ENCODE measurements around the gene GIMAP2. TPM values are rescaled to one million over a fixed set of nuclear protein-coding genes. Genes with fewer than 3 reads are reported as not detected.
"Not testable (repeated sequence)": the region's sequence is repeated elsewhere in the genome, so short reads cannot be mapped to it uniquely, and the experiment has no call there.

Gene GIMAP2
- total RNA-seq, 1 donor from 2014 or later, result not detected

DNA sequence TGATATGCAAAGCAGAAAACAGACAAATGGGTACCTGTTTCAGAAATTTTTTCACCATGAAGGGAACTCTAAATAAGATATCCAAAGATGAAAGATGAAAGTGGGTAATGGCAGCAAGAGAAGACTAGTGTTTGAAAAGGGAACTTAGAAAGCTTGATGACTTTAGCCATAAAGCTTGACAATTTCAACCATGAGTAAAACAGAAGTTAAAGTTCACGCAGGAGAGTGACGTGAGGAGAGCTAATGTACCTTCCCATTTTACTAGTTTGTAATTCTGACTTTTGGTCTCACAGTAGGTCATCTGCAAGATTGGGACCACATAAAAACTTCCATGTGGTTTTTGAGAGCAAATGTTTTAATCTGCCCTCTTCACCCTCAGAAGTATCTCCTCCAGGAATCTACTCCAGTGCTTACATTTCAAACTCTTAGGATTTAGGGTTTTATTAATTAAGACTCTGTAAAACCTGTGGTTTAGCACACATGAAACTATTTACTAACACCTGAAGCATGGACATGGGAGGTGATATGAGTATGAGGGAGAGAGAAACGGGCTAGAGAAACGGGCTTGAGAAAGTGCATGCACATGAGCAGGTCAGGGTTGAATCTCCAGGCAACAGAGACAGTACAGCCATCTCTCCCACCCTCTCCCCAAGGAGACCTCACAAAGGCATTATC lies 24.4 kb upstream of the GIMAP2 start:
- H3K4me1 Mint-ChIP-seq, result no peaks in the 10 kb centered on the region
- Histone ChIP-seq H3K27ac (no peak overlapping the region), H3K9me3 (ENCODE audit: low read depth) (no peaks in the 10 kb centered on the region), H3K4me1 (no peaks in the 10 kb centered on the region), H3F3A (ENCODE audit: low read depth) (no peaks in the 10 kb centered on the region), H3K27me3 (peaks cover 42% of the 10 kb centered on the region), H3K4me2 (no peak overlapping the region), H4K20me1 (ENCODE audit: low read depth) (no peaks in the 10 kb centered on the region), H2AFZ (replicated peaks) (no peak overlapping the region), H3K9ac (no peak overlapping the region), H3K4me3 (no peak overlapping the region), H3K36me3 (no peaks in the 10 kb centered on the region), H3K79me2 (ENCODE audit: low read depth) (no peaks in the 10 kb centered on the region)
- H3K27ac Mint-ChIP-seq, result no peak overlapping the region
- H3K4me3 Mint-ChIP-seq, result no peak overlapping the region
- H3K9me3 Mint-ChIP-seq, result peaks cover 2% of the 10 kb centered on the region
- no peaks in the 10 kb centered on the region for H3K36me3 Mint-ChIP-seq
- H3K27me3 Mint-ChIP-seq (ENCODE audit: insufficient read depth, low read depth), result peaks cover 4% of the 10 kb centered on the region
- no peak for DNase-seq (ENCODE audit: low spot score)
- TF ChIP-seq EZH2 (IDR thresholded peaks at IDR 0.05) (no peak), EZH2phosphoT487 (IDR thresholded peaks at IDR 0.05) (no peak)
- TF ChIP-seq, protein P1, sequence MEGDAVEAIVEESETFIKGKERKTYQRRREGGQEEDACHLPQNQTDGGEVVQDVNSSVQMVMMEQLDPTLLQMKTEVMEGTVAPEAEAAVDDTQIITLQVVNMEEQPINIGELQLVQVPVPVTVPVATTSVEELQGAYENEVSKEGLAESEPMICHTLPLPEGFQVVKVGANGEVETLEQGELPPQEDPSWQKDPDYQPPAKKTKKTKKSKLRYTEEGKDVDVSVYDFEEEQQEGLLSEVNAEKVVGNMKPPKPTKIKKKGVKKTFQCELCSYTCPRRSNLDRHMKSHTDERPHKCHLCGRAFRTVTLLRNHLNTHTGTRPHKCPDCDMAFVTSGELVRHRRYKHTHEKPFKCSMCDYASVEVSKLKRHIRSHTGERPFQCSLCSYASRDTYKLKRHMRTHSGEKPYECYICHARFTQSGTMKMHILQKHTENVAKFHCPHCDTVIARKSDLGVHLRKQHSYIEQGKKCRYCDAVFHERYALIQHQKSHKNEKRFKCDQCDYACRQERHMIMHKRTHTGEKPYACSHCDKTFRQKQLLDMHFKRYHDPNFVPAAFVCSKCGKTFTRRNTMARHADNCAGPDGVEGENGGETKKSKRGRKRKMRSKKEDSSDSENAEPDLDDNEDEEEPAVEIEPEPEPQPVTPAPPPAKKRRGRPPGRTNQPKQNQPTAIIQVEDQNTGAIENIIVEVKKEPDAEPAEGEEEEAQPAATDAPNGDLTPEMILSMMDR (IDR thresholded peaks at IDR 0.05), result no peak

DNA sequence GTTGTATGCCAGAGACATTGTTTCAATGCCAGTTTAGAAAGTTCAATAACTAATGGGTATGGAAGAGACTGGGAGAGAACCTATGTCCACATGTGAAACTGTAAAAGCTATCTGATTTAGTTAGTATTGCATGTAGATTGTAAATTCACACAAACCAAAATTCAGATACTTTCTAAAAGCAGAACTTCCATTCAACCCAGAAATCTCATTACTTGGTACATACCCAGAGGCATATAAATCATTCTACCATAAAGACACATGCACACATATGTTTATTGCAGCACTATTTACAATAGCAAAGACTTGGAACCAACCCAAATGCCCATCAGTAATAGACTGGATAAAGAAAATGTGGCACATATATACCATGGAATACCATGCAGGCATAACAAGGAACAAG lies 22.7 kb upstream of the GIMAP2 start:
- not testable (repeated sequence) for H3K4me3 ChIP-seq; H3K4me1 Mint-ChIP-seq; H3F3A ChIP-seq (ENCODE audit: low read depth); H3K27me3 Mint-ChIP-seq (ENCODE audit: insufficient read depth, low read depth); H3K79me2 ChIP-seq (ENCODE audit: low read depth); H3K27ac ChIP-seq; H3K9me3 Mint-ChIP-seq; DNase-seq (ENCODE audit: low spot score); H3K36me3 ChIP-seq; H3K9ac ChIP-seq; H3K27ac Mint-ChIP-seq; H3K36me3 Mint-ChIP-seq; H3K4me1 ChIP-seq; H4K20me1 ChIP-seq (ENCODE audit: low read depth); H3K4me2 ChIP-seq; H2AFZ ChIP-seq (replicated peaks); H3K4me3 Mint-ChIP-seq; H3K9me3 ChIP-seq (ENCODE audit: low read depth)
- peaks cover 24% of the 10 kb centered on the region for H3K27me3 ChIP-seq

DNA sequence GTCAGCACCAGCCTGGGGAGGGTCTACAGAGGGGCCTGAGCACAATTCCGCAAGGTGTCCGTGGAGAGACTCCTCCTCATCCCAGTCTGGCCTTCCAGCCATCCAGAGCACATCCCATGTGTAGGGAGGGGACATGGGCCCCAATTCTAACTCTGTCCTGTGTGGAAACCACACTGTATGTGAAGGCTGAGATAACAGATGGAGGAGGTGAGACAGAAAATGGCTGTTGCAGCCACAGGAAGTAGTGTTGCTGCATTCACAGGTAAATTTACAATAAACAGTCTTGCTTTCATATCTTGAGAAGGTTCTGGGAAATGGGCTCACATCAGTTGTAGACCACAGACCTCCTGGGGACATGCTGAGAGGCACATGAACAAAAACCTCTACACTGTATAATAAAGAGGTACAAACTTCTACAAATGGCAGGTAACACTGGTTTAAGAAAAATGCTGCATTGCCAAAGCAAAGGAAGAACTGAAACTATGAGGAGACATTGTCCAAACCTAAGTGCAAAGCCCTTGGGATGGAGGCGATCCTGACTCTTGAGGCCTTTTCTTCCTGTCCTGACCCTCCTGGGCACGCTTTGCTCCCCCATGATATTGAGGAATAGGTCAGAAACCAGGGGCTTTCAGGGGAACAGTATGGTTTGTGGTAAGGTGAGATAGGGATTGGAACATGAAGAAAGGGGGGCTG lies 21.6 kb upstream of the GIMAP2 start:
- H3K4me2 ChIP-seq, result no peak overlapping the region
- H2AFZ ChIP-seq (replicated peaks), result no peak overlapping the region
- H4K20me1 ChIP-seq (ENCODE audit: low read depth), result no peaks in the 10 kb centered on the region
- H3K9ac ChIP-seq, result no peak overlapping the region
- H3K4me1 ChIP-seq, result no peaks in the 10 kb centered on the region
- H3K9me3 ChIP-seq (ENCODE audit: low read depth), result no peaks in the 10 kb centered on the region
- H3K4me3 Mint-ChIP-seq, result no peak overlapping the region
- no peak for DNase-seq (ENCODE audit: low spot score)
- TF ChIP-seq, protein P1 (IDR thresholded peaks at IDR 0.05), result no peak
- TF ChIP-seq EZH2phosphoT487 (IDR thresholded peaks at IDR 0.05), result no peak
- no peak for TF ChIP-seq EZH2 (IDR thresholded peaks at IDR 0.05)
- peaks cover 4% of the 10 kb centered on the region for H3K27me3 Mint-ChIP-seq (ENCODE audit: insufficient read depth, low read depth)
- peaks cover 14% of the 10 kb centered on the region for H3K27me3 ChIP-seq
- peaks cover 2% of the 10 kb centered on the region for H3K9me3 Mint-ChIP-seq
- H3K4me3 ChIP-seq, result no peak overlapping the region
- H3K27ac ChIP-seq, result no peak overlapping the region
- no peaks in the 10 kb centered on the region for H3K36me3 Mint-ChIP-seq
- no peaks in the 10 kb centered on the region for H3K79me2 ChIP-seq (ENCODE audit: low read depth)
- H3K27ac Mint-ChIP-seq, result no peak overlapping the region
- no peaks in the 10 kb centered on the region for H3K4me1 Mint-ChIP-seq
- no peaks in the 10 kb centered on the region for H3F3A ChIP-seq (ENCODE audit: low read depth)
- H3K36me3 ChIP-seq, result no peaks in the 10 kb centered on the region
